K562 (cell line): Measurements from ENCODE around the gene FASN. TPM values are rescaled to one million over a fixed set of nuclear protein-coding genes. Genes with fewer than 3 reads are reported as not detected.

Experiments
- BMI1 ChIP-seq: fragments of 150-350 bp; IDR thresholded peaks from 2 replicates; pipeline ENCODE4 v1.6.1; 2014; ENCODE audit warnings: low read length
- CHD7 ChIP-seq: fragments of 200-600 bp; sonication (generic); IDR thresholded peaks from one replicate; pipeline ENCODE4 v1.6.1; 2012; ENCODE audit warnings: mild to moderate bottlenecking, low read depth, low read length, inconsistent platforms
- ETS2 ChIP-seq: IDR thresholded peaks from 2 replicates; pipeline ENCODE4 v1.6.1; 2016; ENCODE audit warnings: borderline replicate concordance, missing genetic modification characterization, mild to moderate bottlenecking, moderate library complexity, missing compliant biosample characterization; ENCODE audit not compliant: poor library complexity, severe bottlenecking
- FOXK2 ChIP-seq, 2 experiments: fragments of 450-650 bp; IDR thresholded peaks in 1 of 2; conservative IDR thresholded peaks in 1 of 2; 2 replicates each; pipeline ENCODE4 v1.6.1; 2016; ENCODE audit warnings: low read depth in 2 of 2, mild to moderate bottlenecking in 1 of 2
- HMGN3 ChIP-seq: IDR thresholded peaks from 2 replicates; pipeline ENCODE4 v1.6.1; 2011; ENCODE audit warnings: borderline replicate concordance, low read depth, mild to moderate bottlenecking, mixed read lengths, low read length; ENCODE audit not compliant: insufficient read length; ENCODE audit errors: extremely low read depth
- HNRNPK ChIP-seq: fragments of 200-400 bp; formaldehyde crosslinking; IDR thresholded peaks from one replicate; pipeline ENCODE4 v1.6.1; 2018; ENCODE audit warnings: mild to moderate bottlenecking, low read depth, low read length; ENCODE audit not compliant: poor library complexity, severe bottlenecking
- KHSRP ChIP-seq: fragments of 450-650 bp; IDR thresholded peaks from 2 replicates; pipeline ENCODE4 v1.6.1; 2017
- MAFK ChIP-seq: IDR thresholded peaks from 2 replicates; pipeline ENCODE4 v1.6.1; 2011; ENCODE audit warnings: low read length, improper control_type of control experiment
- MCM3 ChIP-seq: fragments of 450-650 bp; IDR thresholded peaks from 2 replicates; pipeline ENCODE4 v1.6.1; 2016
- MYNN ChIP-seq, 2 experiments: sonication (generic); formaldehyde crosslinking in 1 of 2; IDR thresholded peaks; 2 replicates each; pipeline versions ENCODE4 v1.5.0 to v1.6.1; 2016 to 2020; ENCODE audit warnings: antibody characterized with exemption in 1 of 2, missing genetic modification reagents in 1 of 2
- PHF20 ChIP-seq: fragments of 450-650 bp; IDR thresholded peaks from 2 replicates; pipeline ENCODE4 v1.6.1; 2018; ENCODE audit not compliant: partially characterized antibody
- TAF15 ChIP-seq: fragments of 200-400 bp; formaldehyde crosslinking; IDR thresholded peaks from 2 replicates; pipeline ENCODE4 v1.6.1; 2017; ENCODE audit warnings: mild to moderate bottlenecking, low read depth, low read length, moderate library complexity
- XRCC5 ChIP-seq: fragments of 200-400 bp; formaldehyde crosslinking; IDR thresholded peaks from 2 replicates; pipeline ENCODE4 v1.6.1; 2017; ENCODE audit warnings: low read depth, mild to moderate bottlenecking, low read length
- ZKSCAN8 ChIP-seq: fragments of 200-800 bp; sonication (Bioruptor generic); IDR thresholded peaks from 2 replicates; pipeline ENCODE4 v1.6.1; 2016; ENCODE audit warnings: missing genetic modification characterization, missing compliant biosample characterization
- ZNF707 ChIP-seq: fragments of 250-450 bp; sonication (Bioruptor Pico); conservative IDR thresholded peaks from 2 replicates; pipeline ENCODE4 v1.8.0; 2022; ENCODE audit warnings: inconsistent platforms, mild to moderate bottlenecking, moderate library complexity
- polyA plus RNA-seq, 8 experiments: library from polyadenylated mRNA; depleted of rRNA in 4 of 8; stranded (reverse) in 5 of 8; unstranded in 3 of 8; fragments of >200 nt; fragmentation: Nextera tagmentation in 2 of 8; fragmentation: Illumina TruSeq in 1 of 8; extraction: Ambion mirVana in 2 of 8; extraction: Trizol in 1 of 8; gene quantifications; 2 replicates each; pipeline versions ENCODE4 v1.2.1 to v1.2.3, GENCODE V29; 2011 to 2014; ENCODE audit warnings: inconsistent platforms in 1 of 8, missing spikeins in 1 of 8
- total RNA-seq, 7 experiments: library from RNA; depleted of rRNA in 6 of 7; stranded (reverse); fragments of >200 nt in 6 of 7; fragmentation: Illumina TruSeq in 2 of 7; extraction: Trizol in 2 of 7; gene quantifications; 2 replicates each; pipeline versions ENCODE4 v1.2.1 to v1.2.3, GENCODE V29; 2011 to 2021; ENCODE audit warnings: low replicate concordance in 1 of 7
- TF ChIP-seq, protein P1 (sequence below): sonication (generic); formaldehyde crosslinking; IDR thresholded peaks from 2 replicates; pipeline ENCODE4 v1.8.0; 2022; ENCODE audit warnings: missing genetic modification reagents, mild to moderate bottlenecking, moderate library complexity, borderline replicate concordance

FASN gene
- total and polyA plus RNA-seq, 9 of the 15 experiments (the other 6 are each of a cell fraction or from before 2014, with no cell fraction given): 0.15 to 663 (median 49.9) TPM

GRCh38 chr17:82098939-82099763 lies 1.1 kb upstream of the FASN start (continued):
- TF ChIP-seq CHD7 (no peak), HNRNPK (no peak), FOXK2 (conservative IDR thresholded peaks at IDR 0.05 in 1 of 2, IDR thresholded peaks at IDR 0.05 in 1 of 2; ENCODE audit: low read depth in 2 of 2) (no peak), TAF15 (no peak), XRCC5 (no peak), BMI1 (no peak), KHSRP (no peak), MAFK (no peak), ETS2 (no peak), ZKSCAN8 (CRISPR knock-in tag) (0 out of 2 replicates have a peak, but pooled peaks have one; percentile 54), ZNF707 (CRISPR knock-in tag) (0 out of 2 replicates have a peak, but pooled peaks have one; percentile 5), MCM3 (no peak), PHF20 (peak; percentile 10), HMGN3 (no peak), MYNN (IDR thresholded peaks at IDR 0.05) (no peak), MYNN (CRISPR knock-in tag; IDR thresholded peaks at IDR 0.05) (no peak)
- TF ChIP-seq, protein P1, sequence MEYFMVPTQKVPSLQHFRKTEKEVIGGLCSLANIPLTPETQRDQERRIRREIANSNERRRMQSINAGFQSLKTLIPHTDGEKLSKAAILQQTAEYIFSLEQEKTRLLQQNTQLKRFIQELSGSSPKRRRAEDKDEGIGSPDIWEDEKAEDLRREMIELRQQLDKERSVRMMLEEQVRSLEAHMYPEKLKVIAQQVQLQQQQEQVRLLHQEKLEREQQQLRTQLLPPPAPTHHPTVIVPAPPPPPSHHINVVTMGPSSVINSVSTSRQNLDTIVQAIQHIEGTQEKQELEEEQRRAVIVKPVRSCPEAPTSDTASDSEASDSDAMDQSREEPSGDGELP (CRISPR knock-in tag): peak; percentile 69
